Measurements from ENCODE around the gene TNFRSF8. TPM values are rescaled to one million over a fixed set of nuclear protein-coding genes. Genes with fewer than 3 reads are reported as not detected.

The TNFRSF8 gene
- total RNA-seq, 1 donor from 2014 or later: not detected

- TF ChIP-seq CTCF (conservative IDR thresholded peaks at IDR 0.05): no peak
- no peaks in the 10 kb centered on the region for H3K36me3 Mint-ChIP-seq (ENCODE audit: low read depth)
- H3K27ac Mint-ChIP-seq (ENCODE audit: unreplicated experiment): no peak overlapping the region
- H3K27me3 Mint-ChIP-seq (ENCODE audit: low read depth): no peaks in the 10 kb centered on the region
- no peak overlapping the region for H3K4me3 Mint-ChIP-seq
- no peak for DNase-seq (ENCODE audit: low read depth, low spot score)
- H3K4me1 Mint-ChIP-seq: peaks cover 17% of the 10 kb centered on the region
- H3K9me3 Mint-ChIP-seq: no peaks in the 10 kb centered on the region
Observed at GRCh38 chr1:12144969-12145368, 81.9 kb downstream of the TNFRSF8 start.

- DNase-seq (ENCODE audit: low read depth, low spot score): no peak
- Mint-ChIP-seq H3K27me3 (ENCODE audit: low read depth) (no peaks in the 10 kb centered on the region), H3K27ac (ENCODE audit: unreplicated experiment) (no peak overlapping the region), H3K36me3 (ENCODE audit: low read depth) (no peaks in the 10 kb centered on the region), H3K4me3 (no peak overlapping the region), H3K9me3 (no peaks in the 10 kb centered on the region), H3K4me1 (peaks cover 17% of the 10 kb centered on the region)
- no peak for TF ChIP-seq CTCF (conservative IDR thresholded peaks at IDR 0.05)
Observed at GRCh38 chr1:12145616-12146342, 82.7 kb downstream of the TNFRSF8 start.

- no peaks in the 10 kb centered on the region for H3K27me3 Mint-ChIP-seq (ENCODE audit: low read depth)
- no peaks in the 10 kb centered on the region for H3K9me3 Mint-ChIP-seq
- H3K4me1 Mint-ChIP-seq: peaks cover 17% of the 10 kb centered on the region
- no peak overlapping the region for H3K4me3 Mint-ChIP-seq
- no peak for DNase-seq (ENCODE audit: low read depth, low spot score)
- no peak for TF ChIP-seq CTCF (conservative IDR thresholded peaks at IDR 0.05)
- H3K27ac Mint-ChIP-seq (ENCODE audit: unreplicated experiment): peak overlapping the region; percentile 84
- no peaks in the 10 kb centered on the region for H3K36me3 Mint-ChIP-seq (ENCODE audit: low read depth)
Observed at GRCh38 chr1:12146343-12147112, 83.4 kb downstream of the TNFRSF8 start.

- no peaks in the 10 kb centered on the region for H3K27me3 Mint-ChIP-seq (ENCODE audit: low read depth)
- no peaks in the 10 kb centered on the region for H3K36me3 Mint-ChIP-seq (ENCODE audit: low read depth)
Observed at GRCh38 chr1:12147201-12147701, 84.1 kb downstream of the TNFRSF8 start.

More at GRCh38 chr1:12147201-12147701, 84.1 kb downstream of the TNFRSF8 start:
- H3K4me3 Mint-ChIP-seq: no peak overlapping the region
- TF ChIP-seq CTCF (conservative IDR thresholded peaks at IDR 0.05): no peak
- no peak for DNase-seq (ENCODE audit: low read depth, low spot score)
- no peak overlapping the region for H3K27ac Mint-ChIP-seq (ENCODE audit: unreplicated experiment)
- no peaks in the 10 kb centered on the region for H3K9me3 Mint-ChIP-seq
- peaks cover 17% of the 10 kb centered on the region for H3K4me1 Mint-ChIP-seq
